Endodermal cell (in vitro differentiated cells): ENCODE measurements around the gene VWA3A. TPM values are rescaled to one million over a fixed set of nuclear protein-coding genes. Genes with fewer than 3 reads are reported as not detected.
A peak's percentile ranks its signal among the peaks of the same experiment; 100 is the strongest.

Source experiments
- DNase-seq: peaks from one replicate; pipeline ENCODE4 v3.0.0-alpha.2; 2017
- H3K27ac ChIP-seq: 2 replicates; pipeline ENCODE4 v1.5.1; 2013; ENCODE audit warnings: mild to moderate bottlenecking, low read depth, low read length, moderate library complexity
- H3K27me3 ChIP-seq: 2 replicates; pipeline ENCODE4 v1.6.1; 2013; ENCODE audit warnings: mild to moderate bottlenecking, low read length, moderate library complexity; ENCODE audit not compliant: insufficient read depth, control insufficient read depth, poor library complexity, severe bottlenecking
- H3K36me3 ChIP-seq: 2 replicates; pipeline ENCODE4 v1.7.0; 2013; ENCODE audit warnings: mild to moderate bottlenecking, low read length, moderate library complexity; ENCODE audit not compliant: control insufficient read depth, insufficient read depth
- H3K4me1 ChIP-seq: one replicate; pipeline ENCODE4 v1.7.0; 2013; ENCODE audit warnings: low read length; ENCODE audit not compliant: control insufficient read depth, insufficient read depth
- H3K4me3 ChIP-seq: 2 replicates; pipeline ENCODE4 v1.5.1; 2013; ENCODE audit warnings: mild to moderate bottlenecking, low read length, moderate library complexity
- H3K9ac ChIP-seq: 2 replicates; pipeline ENCODE4 v1.6.1; 2013; ENCODE audit warnings: mild to moderate bottlenecking, low read length, moderate library complexity; ENCODE audit not compliant: poor library complexity, severe bottlenecking; ENCODE audit errors: extremely low read depth
- H3K9me3 ChIP-seq: 2 replicates; pipeline ENCODE4 v1.6.1; 2013; ENCODE audit warnings: mild to moderate bottlenecking, low read length, moderate library complexity; ENCODE audit not compliant: control insufficient read depth
- H3K27ac Mint-ChIP-seq: 2 replicates; pipeline ENCODE4 v1.8.0; 2020; ENCODE audit warnings: mixed read lengths
- H3K27me3 Mint-ChIP-seq: 2 replicates; pipeline ENCODE4 v1.8.0; 2021; ENCODE audit warnings: mild to moderate bottlenecking, mixed read lengths; ENCODE audit not compliant: insufficient read depth
- H3K36me3 Mint-ChIP-seq: 2 replicates; pipeline ENCODE4 v1.8.0; 2020; ENCODE audit warnings: low read depth, mixed read lengths
- H3K4me1 Mint-ChIP-seq: 2 replicates; pipeline ENCODE4 v1.8.0; 2020; ENCODE audit warnings: mixed read lengths
- H3K4me3 Mint-ChIP-seq: 2 replicates; pipeline ENCODE4 v1.8.0; 2020; ENCODE audit warnings: mild to moderate bottlenecking, moderate library complexity, mixed read lengths
- H3K9me3 Mint-ChIP-seq: 2 replicates; pipeline ENCODE4 v1.8.0; 2020; ENCODE audit warnings: mild to moderate bottlenecking, mixed read lengths
- WGBS, 2 experiments: methylation state at CpG; one replicate each; pipeline versions ENCODE4 v1.1.5 to v1.1.7; 2013; ENCODE audit warnings: missing lambda C conversion rate in 2 of 2, mixed read lengths in 1 of 2; ENCODE audit not compliant: insufficient coverage in 1 of 2, insufficient read length in 1 of 2; 5-methylcytosine and 5-hydroxymethylcytosine counted together
- total RNA-seq, 2 donors: library from RNA; stranded (reverse); fragmentation: NEBNext Ultra II Directional in 1 of 2; extraction: Animal tissue kit (Norgen Biotek cat#: 25700) in 1 of 2; gene quantifications; 2 replicates in 1 of 2; 3 replicates in 1 of 2; pipeline ENCODE4 v1.2.1, GENCODE V29; 2021
- TF ChIP-seq, protein P1 (sequence below): fragments of 200-600 bp; sonication (generic); conservative IDR thresholded peaks from 2 replicates; pipeline ENCODE4 v1.5.0; 2021; ENCODE audit warnings: antibody characterized with exemption, mild to moderate bottlenecking

Gene VWA3A
- total RNA-seq, 2 donors from 2014 or later: 0.18 to 0.40 TPM

DNA sequence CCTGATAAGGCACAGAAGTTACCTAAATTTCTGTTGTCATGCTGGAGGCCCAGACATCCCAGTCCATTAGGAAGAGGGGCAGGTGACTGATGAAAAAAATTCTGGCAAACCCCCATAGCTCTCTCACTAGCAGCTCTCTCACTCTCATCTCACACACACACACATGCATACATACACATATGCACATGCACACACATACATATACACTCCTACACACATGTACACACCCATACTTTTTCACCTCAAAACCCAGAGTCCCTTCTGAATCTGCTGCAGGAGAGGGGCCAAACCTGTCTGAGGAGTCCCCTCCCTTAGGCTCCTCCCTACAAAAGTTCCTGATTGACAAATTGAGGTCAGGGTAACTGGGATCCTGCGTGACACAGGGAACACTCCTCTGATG, 47.4 kb downstream of the VWA3A start:
- H3K27me3 Mint-ChIP-seq: no peaks in the 10 kb centered on the region
- H3K4me1 Mint-ChIP-seq: no peaks in the 10 kb centered on the region
- no peaks in the 10 kb centered on the region for H3K9me3 Mint-ChIP-seq
- no peak overlapping the region for H3K27ac Mint-ChIP-seq
- H3K36me3 ChIP-seq: no peaks in the 10 kb centered on the region
- H3K9ac ChIP-seq: no peak overlapping the region
- no peaks in the 10 kb centered on the region for H3K9me3 ChIP-seq
- DNase-seq: no peak
- WGBS, 2 experiments: 50 to 93% methylated on average over 1 of the region's 1 CpG
- no peaks in the 10 kb centered on the region for H3K4me1 ChIP-seq
- no peaks in the 10 kb centered on the region for H3K27me3 ChIP-seq
- H3K27ac ChIP-seq: no peak overlapping the region
- H3K4me3 ChIP-seq: no peak overlapping the region
- H3K4me3 Mint-ChIP-seq: no peak overlapping the region
- TF ChIP-seq, protein P1, sequence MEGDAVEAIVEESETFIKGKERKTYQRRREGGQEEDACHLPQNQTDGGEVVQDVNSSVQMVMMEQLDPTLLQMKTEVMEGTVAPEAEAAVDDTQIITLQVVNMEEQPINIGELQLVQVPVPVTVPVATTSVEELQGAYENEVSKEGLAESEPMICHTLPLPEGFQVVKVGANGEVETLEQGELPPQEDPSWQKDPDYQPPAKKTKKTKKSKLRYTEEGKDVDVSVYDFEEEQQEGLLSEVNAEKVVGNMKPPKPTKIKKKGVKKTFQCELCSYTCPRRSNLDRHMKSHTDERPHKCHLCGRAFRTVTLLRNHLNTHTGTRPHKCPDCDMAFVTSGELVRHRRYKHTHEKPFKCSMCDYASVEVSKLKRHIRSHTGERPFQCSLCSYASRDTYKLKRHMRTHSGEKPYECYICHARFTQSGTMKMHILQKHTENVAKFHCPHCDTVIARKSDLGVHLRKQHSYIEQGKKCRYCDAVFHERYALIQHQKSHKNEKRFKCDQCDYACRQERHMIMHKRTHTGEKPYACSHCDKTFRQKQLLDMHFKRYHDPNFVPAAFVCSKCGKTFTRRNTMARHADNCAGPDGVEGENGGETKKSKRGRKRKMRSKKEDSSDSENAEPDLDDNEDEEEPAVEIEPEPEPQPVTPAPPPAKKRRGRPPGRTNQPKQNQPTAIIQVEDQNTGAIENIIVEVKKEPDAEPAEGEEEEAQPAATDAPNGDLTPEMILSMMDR: no peak
- H3K36me3 Mint-ChIP-seq: no peaks in the 10 kb centered on the region

DNA sequence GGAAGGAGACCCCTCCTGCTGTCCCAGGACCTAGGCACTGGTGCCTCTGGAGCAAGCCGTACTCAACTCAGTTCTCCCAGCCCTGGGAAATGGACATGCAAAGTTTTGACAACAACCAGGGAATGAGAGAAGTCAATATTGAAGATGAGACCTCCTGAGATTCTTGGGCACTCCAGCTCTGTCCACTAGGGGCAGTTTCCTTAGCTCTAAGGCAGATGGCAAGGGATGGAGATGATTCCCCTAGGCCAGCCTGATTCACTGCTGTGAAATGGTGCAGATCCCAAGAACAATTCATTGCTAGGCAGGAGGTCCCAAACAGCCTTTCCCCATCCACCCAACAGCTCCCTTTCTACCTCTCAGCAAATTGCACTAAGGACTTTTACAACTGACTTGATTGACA, 49.4 kb downstream of the VWA3A start:
- Mint-ChIP-seq H3K27me3 (no peaks in the 10 kb centered on the region), H3K36me3 (no peaks in the 10 kb centered on the region), H3K27ac (no peak overlapping the region), H3K9me3 (no peaks in the 10 kb centered on the region), H3K4me3 (no peak overlapping the region), H3K4me1 (no peaks in the 10 kb centered on the region)
- no peaks in the 10 kb centered on the region for H3K36me3 ChIP-seq
- peak; percentile 82 for DNase-seq
- no peak overlapping the region for H3K9ac ChIP-seq
- WGBS, 2 experiments: 94% methylated on average over 1 of the region's 1 CpG; no CpG with 5 or more reads in 1 of the 2 experiments
- TF ChIP-seq, protein P1: peak; percentile 78
- no peak overlapping the region for H3K4me3 ChIP-seq
- no peaks in the 10 kb centered on the region for H3K9me3 ChIP-seq
- no peaks in the 10 kb centered on the region for H3K4me1 ChIP-seq
- no peaks in the 10 kb centered on the region for H3K27me3 ChIP-seq
- H3K27ac ChIP-seq: no peak overlapping the region

DNA sequence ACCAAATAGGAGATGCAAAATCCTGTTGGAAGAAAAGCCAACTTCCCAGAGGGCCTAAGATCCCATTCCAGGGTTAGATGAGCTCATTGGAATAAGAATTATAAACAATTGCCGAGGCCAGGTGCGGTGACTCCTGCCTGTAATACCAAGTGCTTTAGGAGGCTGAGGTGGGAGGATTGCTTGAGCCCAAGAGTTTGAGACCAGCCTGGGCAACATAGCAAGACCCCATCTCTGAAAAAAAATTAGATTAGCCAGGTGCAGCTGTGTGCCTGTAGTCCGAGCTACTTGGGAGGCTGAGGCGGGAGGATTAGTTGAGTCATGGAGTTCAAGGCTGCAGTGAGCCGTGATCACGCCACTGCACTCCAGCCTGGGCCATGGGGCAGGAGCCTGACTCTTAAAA, 52.2 kb downstream of the VWA3A start:
- Mint-ChIP-seq H3K36me3 (no peaks in the 10 kb centered on the region), H3K4me1 (no peaks in the 10 kb centered on the region), H3K27me3 (peaks cover 2% of the 10 kb centered on the region), H3K27ac (no peak overlapping the region), H3K4me3 (no peak overlapping the region), H3K9me3 (no peaks in the 10 kb centered on the region)
- Histone ChIP-seq H3K36me3 (no peaks in the 10 kb centered on the region), H3K4me1 (no peaks in the 10 kb centered on the region), H3K27ac (no peak overlapping the region), H3K27me3 (no peaks in the 10 kb centered on the region), H3K4me3 (no peak overlapping the region), H3K9ac (no peak overlapping the region), H3K9me3 (no peaks in the 10 kb centered on the region)
- whole genome bisulfite sequencing, 2 experiments: 90 to 93% methylated on average over 6 of the region's 6 CpGs
- DNase-seq: no peak
- TF ChIP-seq, protein P1: no peak
